ENCODE data around the gene MAEA.

Gene MAEA

DNA sequence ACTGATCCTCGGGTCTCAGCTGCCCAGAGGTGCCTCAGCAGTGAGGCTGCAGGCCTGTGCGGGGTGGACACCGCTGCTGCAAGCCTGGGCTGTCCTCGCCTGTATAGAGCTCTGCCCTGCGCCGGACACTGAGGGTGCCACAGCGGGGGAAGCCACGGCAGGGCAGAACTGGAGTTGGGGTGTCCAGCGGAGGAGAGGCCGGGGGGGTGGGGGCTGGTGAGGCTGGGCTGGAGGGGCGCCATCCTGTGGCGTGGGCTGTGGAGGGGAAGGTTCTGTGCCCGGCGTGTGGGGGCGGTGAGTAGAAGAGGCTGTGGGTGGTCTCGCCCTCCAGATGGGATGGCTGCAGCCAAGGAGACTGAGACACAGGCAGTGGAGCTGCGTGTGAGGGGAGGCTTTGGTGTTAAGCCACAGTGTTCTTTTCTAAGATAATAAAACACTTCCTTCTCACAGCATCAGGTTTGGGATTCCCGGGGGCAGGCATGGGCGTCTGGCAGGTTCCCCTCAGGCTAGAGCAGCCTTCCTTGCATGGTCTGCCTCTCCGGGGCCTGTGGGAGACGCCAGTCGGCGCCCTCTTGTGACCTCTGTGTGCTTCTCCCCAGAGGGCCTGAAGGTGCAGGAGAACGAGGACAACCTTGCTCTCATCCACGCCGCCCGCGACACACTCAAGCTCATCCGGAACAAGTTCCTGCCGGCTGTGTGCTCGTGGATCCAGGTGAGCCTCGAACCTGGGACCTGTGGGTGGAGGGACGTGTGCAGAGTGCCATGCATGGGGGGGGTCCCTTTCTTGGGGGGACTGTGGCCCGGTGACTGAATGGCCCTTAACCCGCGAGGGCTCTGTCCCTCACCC is 64.7 kb downstream of the MAEA start:
- Histone ChIP-seq H3K36me3 (ENCODE audit: control insufficient read depth in 1 of 2, insufficient read depth in 2 of 2, low read length in 2 of 2) (peaks cover 0 to 58% of the 10 kb centered on the region in 2 donors), H3K4me3 (ENCODE audit: low read depth in 1 of 2, low read length in 2 of 2) (no peak overlapping the region), H3K9me3 (ENCODE audit: control insufficient read depth in 1 of 2, low read length in 2 of 2) (no peaks in the 10 kb centered on the region), H3K27ac (ENCODE audit: low read length) (no peak overlapping the region), H3K4me1 (ENCODE audit: control insufficient read depth in 1 of 2, insufficient read depth in 2 of 2, low read length in 2 of 2) (peaks cover 0 to 9% of the 10 kb centered on the region in 2 donors), H3K27me3 (ENCODE audit: low read depth, low read length) (no peaks in the 10 kb centered on the region)

- H3K27me3 ChIP-seq (ENCODE audit: low read depth, low read length): no peaks in the 10 kb centered on the region
- H3K4me1 ChIP-seq (ENCODE audit: control insufficient read depth in 1 of 2, insufficient read depth in 2 of 2, low read length in 2 of 2): peaks cover 0 to 9% of the 10 kb centered on the region in 2 donors
- no peak overlapping the region for H3K4me3 ChIP-seq (ENCODE audit: low read depth in 1 of 2, low read length in 2 of 2)
- no peak overlapping the region for H3K27ac ChIP-seq (ENCODE audit: low read length)
- H3K36me3 ChIP-seq (ENCODE audit: control insufficient read depth in 1 of 2, insufficient read depth in 2 of 2, low read length in 2 of 2): peaks cover 0 to 56% of the 10 kb centered on the region in 2 donors
- no peaks in the 10 kb centered on the region for H3K9me3 ChIP-seq (ENCODE audit: control insufficient read depth in 1 of 2, low read length in 2 of 2)
These were observed 65.2 kb downstream of the MAEA start for GRCh38 chr4:1354983-1355275.

DNA sequence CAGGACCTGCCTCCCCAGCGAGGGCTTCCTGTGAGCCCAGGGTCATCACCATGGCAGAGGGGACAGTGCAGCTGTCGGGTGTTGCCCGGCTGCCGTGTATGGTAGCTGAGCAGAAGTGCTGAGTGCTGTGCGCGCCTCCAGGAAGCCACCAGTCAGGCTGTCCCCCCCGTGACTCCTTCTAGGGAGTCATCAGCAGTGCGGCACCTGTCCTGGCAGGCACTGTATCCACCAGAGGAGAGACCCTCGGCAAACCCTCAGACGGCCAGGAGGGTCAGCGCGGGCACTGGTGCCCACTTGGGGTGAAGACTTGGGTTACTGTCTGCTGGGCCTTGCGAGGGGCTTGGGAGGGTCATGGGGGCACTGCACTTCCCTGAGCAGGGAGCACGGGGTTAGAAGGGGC is 65.7 kb downstream of the MAEA start:
- Histone ChIP-seq H3K27ac (ENCODE audit: low read length) (no peak overlapping the region), H3K4me3 (ENCODE audit: low read depth in 1 of 2, low read length in 2 of 2) (no peak overlapping the region), H3K9me3 (ENCODE audit: control insufficient read depth in 1 of 2, low read length in 2 of 2) (no peaks in the 10 kb centered on the region), H3K4me1 (ENCODE audit: control insufficient read depth in 1 of 2, insufficient read depth in 2 of 2, low read length in 2 of 2) (peaks cover 0 to 7% of the 10 kb centered on the region in 2 donors), H3K27me3 (ENCODE audit: low read depth, low read length) (no peaks in the 10 kb centered on the region), H3K36me3 (ENCODE audit: control insufficient read depth in 1 of 2, insufficient read depth in 2 of 2, low read length in 2 of 2) (peaks cover 0 to 56% of the 10 kb centered on the region in 2 donors)

- Histone ChIP-seq H3K36me3 (ENCODE audit: control insufficient read depth in 1 of 2, insufficient read depth in 2 of 2, low read length in 2 of 2) (peaks cover 0 to 61% of the 10 kb centered on the region in 2 donors), H3K4me3 (ENCODE audit: low read depth in 1 of 2, low read length in 2 of 2) (no peak overlapping the region), H3K27me3 (ENCODE audit: low read depth, low read length) (no peaks in the 10 kb centered on the region), H3K4me1 (ENCODE audit: control insufficient read depth in 1 of 2, insufficient read depth in 2 of 2, low read length in 2 of 2) (peaks cover 0 to 3% of the 10 kb centered on the region in 2 donors), H3K9me3 (ENCODE audit: control insufficient read depth in 1 of 2, low read length in 2 of 2) (no peaks in the 10 kb centered on the region), H3K27ac (ENCODE audit: low read length) (no peak overlapping the region)
These were observed 66.7 kb downstream of the MAEA start for GRCh38 chr4:1356181-1356998.

DNA sequence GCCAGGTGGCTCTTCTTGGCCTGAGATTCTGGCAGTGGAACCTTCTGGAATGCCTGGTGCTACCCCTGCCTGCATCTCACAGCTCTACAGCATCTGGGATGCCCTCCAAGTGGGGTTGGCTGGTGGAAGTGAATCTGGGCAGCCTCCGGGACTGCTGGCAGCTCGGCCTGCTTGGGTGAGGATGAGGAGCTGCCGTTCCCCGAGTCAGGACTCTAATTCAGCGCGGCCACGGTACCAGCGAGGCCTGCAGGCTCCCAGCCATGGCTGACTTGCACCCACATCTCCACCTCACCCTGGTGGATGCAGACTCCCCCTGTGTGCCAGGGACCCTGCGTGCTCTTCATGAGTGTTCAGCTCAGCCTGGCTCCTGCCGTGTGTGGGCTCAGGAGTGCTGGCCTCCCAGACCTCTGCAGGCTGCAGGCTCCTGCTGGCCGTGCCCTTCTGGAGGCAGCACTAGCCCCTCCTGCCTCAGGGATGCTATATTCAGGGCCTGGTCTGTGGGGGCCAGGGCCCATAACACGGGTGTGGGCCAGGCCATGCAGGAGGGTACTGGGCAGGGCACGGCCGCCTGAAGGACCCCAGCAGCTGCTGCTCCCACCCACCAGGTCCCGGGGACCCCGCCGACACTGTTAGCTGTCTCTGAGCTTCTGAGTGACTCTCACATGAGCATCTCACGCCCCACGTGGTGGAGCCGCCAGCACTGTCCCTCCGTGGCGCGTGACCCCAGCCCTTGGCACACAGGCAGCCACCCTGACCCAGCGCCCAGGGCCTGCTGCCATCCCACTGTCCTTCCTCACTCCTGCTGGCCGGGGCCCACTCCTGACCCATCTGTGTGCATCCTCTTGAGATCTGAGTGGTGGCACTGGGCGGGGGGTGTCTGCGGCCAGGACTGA is 67.9 kb downstream of the MAEA start:
- Histone ChIP-seq H3K36me3 (ENCODE audit: control insufficient read depth in 1 of 2, insufficient read depth in 2 of 2, low read length in 2 of 2) (peaks cover 0 to 58% of the 10 kb centered on the region in 2 donors), H3K27ac (ENCODE audit: low read length) (no peak overlapping the region), H3K27me3 (ENCODE audit: low read depth, low read length) (no peaks in the 10 kb centered on the region), H3K4me1 (ENCODE audit: control insufficient read depth in 1 of 2, insufficient read depth in 2 of 2, low read length in 2 of 2) (no peaks in the 10 kb centered on the region), H3K4me3 (ENCODE audit: low read depth in 1 of 2, low read length in 2 of 2) (no peak overlapping the region), H3K9me3 (ENCODE audit: control insufficient read depth in 1 of 2, low read length in 2 of 2) (no peaks in the 10 kb centered on the region)

GRCh38 chr4:1358421-1359143 is 68.9 kb downstream of the MAEA start:
- Histone ChIP-seq H3K27ac (ENCODE audit: low read length) (no peak overlapping the region), H3K4me1 (ENCODE audit: control insufficient read depth in 1 of 2, insufficient read depth in 2 of 2, low read length in 2 of 2) (no peaks in the 10 kb centered on the region), H3K4me3 (ENCODE audit: low read depth in 1 of 2, low read length in 2 of 2) (no peak overlapping the region), H3K27me3 (ENCODE audit: low read depth, low read length) (no peaks in the 10 kb centered on the region), H3K36me3 (ENCODE audit: control insufficient read depth in 1 of 2, insufficient read depth in 2 of 2, low read length in 2 of 2) (peaks cover 0 to 49% of the 10 kb centered on the region in 2 donors), H3K9me3 (ENCODE audit: control insufficient read depth in 1 of 2, low read length in 2 of 2) (no peaks in the 10 kb centered on the region)

GRCh38 chr4:1359144-1359501 is 69.4 kb downstream of the MAEA start:
- no peaks in the 10 kb centered on the region for H3K27me3 ChIP-seq (ENCODE audit: low read depth, low read length)
- no peak overlapping the region for H3K27ac ChIP-seq (ENCODE audit: low read length)
- no peak overlapping the region for H3K4me3 ChIP-seq (ENCODE audit: low read depth in 1 of 2, low read length in 2 of 2)
- H3K4me1 ChIP-seq (ENCODE audit: control insufficient read depth in 1 of 2, insufficient read depth in 2 of 2, low read length in 2 of 2): no peaks in the 10 kb centered on the region
- peaks cover 0 to 48% of the 10 kb centered on the region in 2 donors for H3K36me3 ChIP-seq (ENCODE audit: control insufficient read depth in 1 of 2, insufficient read depth in 2 of 2, low read length in 2 of 2)
- H3K9me3 ChIP-seq (ENCODE audit: control insufficient read depth in 1 of 2, low read length in 2 of 2): no peaks in the 10 kb centered on the region

- no peak overlapping the region for H3K4me3 ChIP-seq (ENCODE audit: low read depth in 1 of 2, low read length in 2 of 2)
- H3K27ac ChIP-seq (ENCODE audit: low read length): no peak overlapping the region
- H3K27me3 ChIP-seq (ENCODE audit: low read depth, low read length): no peaks in the 10 kb centered on the region
- H3K36me3 ChIP-seq (ENCODE audit: control insufficient read depth in 1 of 2, insufficient read depth in 2 of 2, low read length in 2 of 2): peaks cover 0 to 51% of the 10 kb centered on the region in 2 donors
- H3K9me3 ChIP-seq (ENCODE audit: control insufficient read depth in 1 of 2, low read length in 2 of 2): no peaks in the 10 kb centered on the region
- no peaks in the 10 kb centered on the region for H3K4me1 ChIP-seq (ENCODE audit: control insufficient read depth in 1 of 2, insufficient read depth in 2 of 2, low read length in 2 of 2)
These were observed 70.3 kb downstream of the MAEA start for GRCh38 chr4:1359976-1360375.

GRCh38 chr4:1360423-1361283 is 71.0 kb downstream of the MAEA start:
- Histone ChIP-seq H3K4me1 (ENCODE audit: control insufficient read depth in 1 of 2, insufficient read depth in 2 of 2, low read length in 2 of 2) (no peaks in the 10 kb centered on the region), H3K36me3 (ENCODE audit: control insufficient read depth in 1 of 2, insufficient read depth in 2 of 2, low read length in 2 of 2) (peaks cover 0 to 47% of the 10 kb centered on the region in 2 donors), H3K27me3 (ENCODE audit: low read depth, low read length) (no peaks in the 10 kb centered on the region), H3K9me3 (ENCODE audit: control insufficient read depth in 1 of 2, low read length in 2 of 2) (no peaks in the 10 kb centered on the region), H3K27ac (ENCODE audit: low read length) (no peak overlapping the region), H3K4me3 (ENCODE audit: low read depth in 1 of 2, low read length in 2 of 2) (no peak overlapping the region)

DNA sequence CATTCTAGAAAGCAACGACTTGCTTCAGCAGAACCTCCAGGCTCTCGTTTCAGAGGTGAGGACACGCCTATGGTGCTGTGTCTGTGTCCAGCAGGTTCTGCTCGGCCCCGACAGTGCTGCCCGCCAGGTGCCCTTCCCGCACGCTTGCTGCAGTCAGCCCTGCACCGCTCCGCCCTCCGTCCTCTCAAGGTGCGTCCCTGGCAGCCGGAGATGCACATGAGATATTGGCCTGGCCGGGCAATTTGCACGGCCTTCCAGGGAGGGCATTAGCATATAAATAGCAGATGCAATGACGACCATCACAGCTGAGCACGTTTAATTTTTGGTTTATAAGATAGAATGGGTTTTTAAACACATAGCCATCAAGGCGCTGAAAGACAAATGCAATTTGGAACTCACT is 71.7 kb downstream of the MAEA start:
- Histone ChIP-seq H3K27me3 (ENCODE audit: low read depth, low read length) (no peaks in the 10 kb centered on the region), H3K4me3 (ENCODE audit: low read depth in 1 of 2, low read length in 2 of 2) (no peak overlapping the region), H3K4me1 (ENCODE audit: control insufficient read depth in 1 of 2, insufficient read depth in 2 of 2, low read length in 2 of 2) (no peaks in the 10 kb centered on the region), H3K27ac (ENCODE audit: low read length) (no peak overlapping the region), H3K9me3 (ENCODE audit: control insufficient read depth in 1 of 2, low read length in 2 of 2) (no peaks in the 10 kb centered on the region), H3K36me3 (ENCODE audit: control insufficient read depth in 1 of 2, insufficient read depth in 2 of 2, low read length in 2 of 2) (peaks cover 0 to 50% of the 10 kb centered on the region in 2 donors)
